IMR-90 (cell line): Measurements from ENCODE around the gene ATP6AP1.

Experiments used
- BHLHE40 ChIP-seq: fragments of 150-350 bp; IDR thresholded peaks from 2 replicates; pipeline ENCODE4 v1.6.1; 2016; ENCODE audit warnings: mild to moderate bottlenecking, low read depth, low read length
- CHD1 ChIP-seq: IDR thresholded peaks from 2 replicates; pipeline ENCODE4 v1.6.1; 2012; ENCODE audit warnings: low read depth, low read length, improper control_type of control experiment
- MXI1 ChIP-seq: IDR thresholded peaks from 2 replicates; pipeline ENCODE4 v1.6.1; 2012; ENCODE audit warnings: low read depth, mild to moderate bottlenecking, low read length, moderate library complexity, borderline replicate concordance
- POLR2A ChIP-seq: IDR thresholded peaks from 2 replicates; pipeline ENCODE4 v1.6.1; 2012; ENCODE audit warnings: mild to moderate bottlenecking, low read depth, low read length
- RAD21 ChIP-seq: IDR thresholded peaks from 2 replicates; pipeline ENCODE4 v1.6.1; 2012; ENCODE audit warnings: low read length, improper control_type of control experiment
- RCOR1 ChIP-seq: IDR thresholded peaks from 2 replicates; pipeline ENCODE4 v1.6.1; 2012; ENCODE audit warnings: mild to moderate bottlenecking, low read length, improper control_type of control experiment; ENCODE audit not compliant: insufficient replicate concordance
- RFX5 ChIP-seq: IDR thresholded peaks from 2 replicates; pipeline ENCODE4 v1.8.0; 2012; ENCODE audit warnings: low read depth, mild to moderate bottlenecking, low read length, moderate library complexity
- TF ChIP-seq, protein P1 (sequence below): conservative IDR thresholded peaks from 2 replicates; pipeline ENCODE4 v1.5.1; 2012; ENCODE audit warnings: mild to moderate bottlenecking, low read depth, low read length, improper control_type of control experiment
- TF ChIP-seq, protein P2 (sequence below): fragments of 150-350 bp; IDR thresholded peaks from 2 replicates; pipeline ENCODE4 v1.6.1; 2017; ENCODE audit warnings: mild to moderate bottlenecking, antibody characterized with exemption, low read length, low read depth
- TF ChIP-seq, protein P3 (sequence below): fragments of 150-350 bp; IDR thresholded peaks from 2 replicates; pipeline ENCODE4 v1.6.1; 2016; ENCODE audit warnings: low read depth, mild to moderate bottlenecking, low read length, moderate library complexity, borderline replicate concordance

DNA sequence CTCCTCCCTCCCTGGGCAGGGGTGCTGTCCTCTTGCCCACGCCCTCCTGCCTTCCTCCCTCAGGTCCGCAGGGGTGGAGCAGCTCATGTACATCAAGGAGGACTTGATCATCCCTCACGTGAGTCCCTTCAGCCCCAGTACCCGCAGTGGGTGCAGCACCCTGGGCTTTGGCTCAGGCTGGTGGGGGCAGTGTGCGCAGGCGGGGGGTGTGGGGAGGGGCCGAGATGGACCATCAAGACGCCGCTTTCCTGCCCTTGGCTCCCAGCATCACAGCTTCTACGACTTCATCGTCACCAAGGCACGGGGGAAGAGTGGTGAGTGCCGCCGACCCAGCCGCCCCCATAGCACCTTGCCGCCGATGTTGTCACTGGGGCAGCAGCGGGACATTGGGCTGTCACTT lies 21.1 kb downstream of the ATP6AP1 start:
- TF ChIP-seq, protein P1, sequence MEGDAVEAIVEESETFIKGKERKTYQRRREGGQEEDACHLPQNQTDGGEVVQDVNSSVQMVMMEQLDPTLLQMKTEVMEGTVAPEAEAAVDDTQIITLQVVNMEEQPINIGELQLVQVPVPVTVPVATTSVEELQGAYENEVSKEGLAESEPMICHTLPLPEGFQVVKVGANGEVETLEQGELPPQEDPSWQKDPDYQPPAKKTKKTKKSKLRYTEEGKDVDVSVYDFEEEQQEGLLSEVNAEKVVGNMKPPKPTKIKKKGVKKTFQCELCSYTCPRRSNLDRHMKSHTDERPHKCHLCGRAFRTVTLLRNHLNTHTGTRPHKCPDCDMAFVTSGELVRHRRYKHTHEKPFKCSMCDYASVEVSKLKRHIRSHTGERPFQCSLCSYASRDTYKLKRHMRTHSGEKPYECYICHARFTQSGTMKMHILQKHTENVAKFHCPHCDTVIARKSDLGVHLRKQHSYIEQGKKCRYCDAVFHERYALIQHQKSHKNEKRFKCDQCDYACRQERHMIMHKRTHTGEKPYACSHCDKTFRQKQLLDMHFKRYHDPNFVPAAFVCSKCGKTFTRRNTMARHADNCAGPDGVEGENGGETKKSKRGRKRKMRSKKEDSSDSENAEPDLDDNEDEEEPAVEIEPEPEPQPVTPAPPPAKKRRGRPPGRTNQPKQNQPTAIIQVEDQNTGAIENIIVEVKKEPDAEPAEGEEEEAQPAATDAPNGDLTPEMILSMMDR: no peak
- TF ChIP-seq, protein P2, sequence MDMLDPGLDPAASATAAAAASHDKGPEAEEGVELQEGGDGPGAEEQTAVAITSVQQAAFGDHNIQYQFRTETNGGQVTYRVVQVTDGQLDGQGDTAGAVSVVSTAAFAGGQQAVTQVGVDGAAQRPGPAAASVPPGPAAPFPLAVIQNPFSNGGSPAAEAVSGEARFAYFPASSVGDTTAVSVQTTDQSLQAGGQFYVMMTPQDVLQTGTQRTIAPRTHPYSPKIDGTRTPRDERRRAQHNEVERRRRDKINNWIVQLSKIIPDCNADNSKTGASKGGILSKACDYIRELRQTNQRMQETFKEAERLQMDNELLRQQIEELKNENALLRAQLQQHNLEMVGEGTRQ: no peak
- no peak for TF ChIP-seq POLR2A
- TF ChIP-seq MXI1: no peak
- no peak for TF ChIP-seq RAD21
- no peak for TF ChIP-seq RCOR1
- TF ChIP-seq, protein P3, sequence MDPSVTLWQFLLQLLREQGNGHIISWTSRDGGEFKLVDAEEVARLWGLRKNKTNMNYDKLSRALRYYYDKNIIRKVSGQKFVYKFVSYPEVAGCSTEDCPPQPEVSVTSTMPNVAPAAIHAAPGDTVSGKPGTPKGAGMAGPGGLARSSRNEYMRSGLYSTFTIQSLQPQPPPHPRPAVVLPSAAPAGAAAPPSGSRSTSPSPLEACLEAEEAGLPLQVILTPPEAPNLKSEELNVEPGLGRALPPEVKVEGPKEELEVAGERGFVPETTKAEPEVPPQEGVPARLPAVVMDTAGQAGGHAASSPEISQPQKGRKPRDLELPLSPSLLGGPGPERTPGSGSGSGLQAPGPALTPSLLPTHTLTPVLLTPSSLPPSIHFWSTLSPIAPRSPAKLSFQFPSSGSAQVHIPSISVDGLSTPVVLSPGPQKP: no peak
- no peak for TF ChIP-seq BHLHE40
- TF ChIP-seq CHD1: no peak
- no peak for TF ChIP-seq RFX5
